Peyer's patch (tissue), 4 donors: ENCODE measurements around the gene SPPL3. TPM values are rescaled to one million over a fixed set of nuclear protein-coding genes. Genes with fewer than 3 reads are reported as not detected.

ENCODE experiments used
- DNase-seq, 3 donors: peaks; one replicate each; pipeline ENCODE4 v3.0.0-alpha.2; 2017 to 2019
- H3K27ac ChIP-seq, 4 donors: fragments of 200-600 bp; sonication (generic); one replicate each; pipeline ENCODE4 v1.5.1; 2016 to 2019
- H3K27me3 ChIP-seq, 2 donors: fragments of 200-600 bp; sonication (generic); one replicate each; pipeline ENCODE4 v1.5.1; 2019
- H3K36me3 ChIP-seq, 3 donors: fragments of 200-600 bp; sonication (generic); one replicate each; pipeline ENCODE4 v1.5.1; 2016 to 2019
- H3K4me1 ChIP-seq, 4 donors: fragments of 200-600 bp; sonication (generic); one replicate each; pipeline ENCODE4 v1.5.1; 2016 to 2019
- H3K4me3 ChIP-seq, 4 donors: fragments of 200-600 bp; sonication (generic); 1 replicate in 3 of 4; 2 replicates in 1 of 4; pipeline ENCODE4 v1.5.1; 2016 to 2019; ENCODE audit warnings: mild to moderate bottlenecking in 1 of 4
- H3K9me3 ChIP-seq, 4 donors: fragments of 200-600 bp; sonication (generic); one replicate each; pipeline ENCODE4 v1.5.1; 2016 to 2019; ENCODE audit warnings: mild to moderate bottlenecking in 1 of 4
- POLR2A ChIP-seq, 2 donors: fragments of 450-650 bp; IDR thresholded peaks; one replicate each; pipeline ENCODE4 v1.5.1; 2017; ENCODE audit warnings: antibody characterized with exemption in 2 of 2, mild to moderate bottlenecking in 2 of 2, moderate library complexity in 2 of 2
- total RNA-seq, 4 donors: library from RNA; depleted of rRNA; stranded (reverse); fragments of >200 nt; gene quantifications; one replicate each; pipeline ENCODE4 v1.1.0, GENCODE V29; 2016
- TF ChIP-seq, protein P1 (sequence below), 6 experiments: fragments of 450-650 bp in 4 of 6; fragments of 200-600 bp in 2 of 6; sonication (generic) in 1 of 6; IDR thresholded peaks; one replicate each; pipeline ENCODE4 v1.5.1; 2017 to 2019; ENCODE audit warnings: antibody characterized with exemption in 6 of 6, mild to moderate bottlenecking in 3 of 6, moderate library complexity in 1 of 6

SPPL3 gene
- total RNA-seq, 4 donors from 2014 or later = 26.4 to 50.2 (median 34.9) TPM

DNA sequence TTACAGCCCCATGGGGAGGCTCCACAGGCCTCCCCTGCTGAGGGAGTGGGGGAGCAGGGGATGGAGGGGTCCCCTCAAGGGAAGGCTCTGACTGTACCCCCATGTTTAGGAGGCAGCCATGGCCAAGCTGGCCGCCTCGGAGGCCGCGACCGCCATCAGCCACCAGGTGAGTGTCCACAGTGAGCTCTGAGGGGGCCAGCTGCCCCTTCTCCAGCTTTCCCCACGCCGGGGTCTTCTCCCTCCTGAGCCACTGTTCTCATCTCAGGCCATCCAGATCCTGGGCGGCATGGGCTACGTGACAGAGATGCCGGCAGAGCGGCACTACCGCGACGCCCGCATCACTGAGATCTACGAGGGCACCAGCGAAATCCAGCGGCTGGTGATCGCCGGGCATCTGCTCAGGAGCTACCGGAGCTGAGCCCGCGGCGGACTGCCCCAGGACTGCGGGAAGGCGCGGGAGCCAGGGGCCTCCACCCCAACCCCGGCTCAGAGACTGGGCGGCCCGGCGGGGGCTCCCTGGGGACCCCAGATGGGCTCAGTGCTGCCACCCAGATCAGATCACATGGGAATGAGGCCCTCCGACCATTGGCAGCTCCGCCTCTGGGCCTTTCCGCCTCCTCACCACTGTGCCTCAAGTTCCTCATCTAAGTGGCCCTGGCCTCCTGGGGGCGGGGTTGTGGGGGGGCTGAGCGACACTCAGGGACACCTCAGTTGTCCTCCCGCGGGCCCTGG, 165.0 kb downstream of the SPPL3 start:
- no peaks in the 10 kb centered on the region for H3K9me3 ChIP-seq
- peaks cover 0 to 28% (median 0%) of the 10 kb centered on the region in 3 donors for H3K36me3 ChIP-seq
- H3K4me1 ChIP-seq = no peaks in the 10 kb centered on the region
- no peak for TF ChIP-seq POLR2A (IDR thresholded peaks at IDR 0.05)
- TF ChIP-seq, protein P1, sequence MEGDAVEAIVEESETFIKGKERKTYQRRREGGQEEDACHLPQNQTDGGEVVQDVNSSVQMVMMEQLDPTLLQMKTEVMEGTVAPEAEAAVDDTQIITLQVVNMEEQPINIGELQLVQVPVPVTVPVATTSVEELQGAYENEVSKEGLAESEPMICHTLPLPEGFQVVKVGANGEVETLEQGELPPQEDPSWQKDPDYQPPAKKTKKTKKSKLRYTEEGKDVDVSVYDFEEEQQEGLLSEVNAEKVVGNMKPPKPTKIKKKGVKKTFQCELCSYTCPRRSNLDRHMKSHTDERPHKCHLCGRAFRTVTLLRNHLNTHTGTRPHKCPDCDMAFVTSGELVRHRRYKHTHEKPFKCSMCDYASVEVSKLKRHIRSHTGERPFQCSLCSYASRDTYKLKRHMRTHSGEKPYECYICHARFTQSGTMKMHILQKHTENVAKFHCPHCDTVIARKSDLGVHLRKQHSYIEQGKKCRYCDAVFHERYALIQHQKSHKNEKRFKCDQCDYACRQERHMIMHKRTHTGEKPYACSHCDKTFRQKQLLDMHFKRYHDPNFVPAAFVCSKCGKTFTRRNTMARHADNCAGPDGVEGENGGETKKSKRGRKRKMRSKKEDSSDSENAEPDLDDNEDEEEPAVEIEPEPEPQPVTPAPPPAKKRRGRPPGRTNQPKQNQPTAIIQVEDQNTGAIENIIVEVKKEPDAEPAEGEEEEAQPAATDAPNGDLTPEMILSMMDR (IDR thresholded peaks at IDR 0.05) = no peak
- no peak for DNase-seq
- no peaks in the 10 kb centered on the region for H3K27me3 ChIP-seq
- no peak overlapping the region for H3K27ac ChIP-seq
- H3K4me3 ChIP-seq = no peak overlapping the region

DNA sequence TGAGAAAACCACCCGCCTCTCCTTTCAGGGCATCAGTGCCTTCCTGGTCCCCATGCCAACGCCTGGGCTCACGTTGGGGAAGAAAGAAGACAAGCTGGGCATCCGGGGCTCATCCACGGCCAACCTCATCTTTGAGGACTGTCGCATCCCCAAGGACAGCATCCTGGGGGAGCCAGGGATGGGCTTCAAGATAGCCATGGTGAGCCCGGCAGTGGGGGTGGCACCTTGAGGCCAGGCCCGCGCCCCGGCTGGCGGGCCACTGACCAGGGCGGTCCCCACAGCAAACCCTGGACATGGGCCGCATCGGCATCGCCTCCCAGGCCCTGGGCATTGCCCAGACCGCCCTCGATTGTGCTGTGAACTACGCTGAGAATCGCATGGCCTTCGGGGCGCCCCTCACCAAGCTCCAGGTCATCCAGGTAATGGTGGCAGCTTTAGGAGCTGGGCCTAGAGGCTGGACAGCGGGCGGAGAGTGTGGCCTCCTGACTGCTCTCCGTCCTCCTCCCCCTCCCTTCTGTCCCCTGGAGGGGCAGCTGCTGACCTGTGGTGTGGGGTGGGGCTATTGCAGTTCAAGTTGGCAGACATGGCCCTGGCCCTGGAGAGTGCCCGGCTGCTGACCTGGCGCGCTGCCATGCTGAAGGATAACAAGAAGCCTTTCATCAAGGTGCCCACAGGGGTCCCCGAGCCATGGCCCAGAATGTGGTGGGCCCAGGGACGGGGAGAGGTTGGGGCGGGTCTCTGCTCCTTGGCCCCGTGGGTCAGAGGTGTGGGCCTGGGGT, 165.7 kb downstream of the SPPL3 start:
- H3K27ac ChIP-seq = no peak overlapping the region
- TF ChIP-seq, protein P1 (IDR thresholded peaks at IDR 0.05) = no peak
- TF ChIP-seq POLR2A (IDR thresholded peaks at IDR 0.05) = no peak
- peaks cover 0 to 28% (median 0%) of the 10 kb centered on the region in 3 donors for H3K36me3 ChIP-seq
- H3K4me3 ChIP-seq = no peak overlapping the region
- H3K9me3 ChIP-seq = no peaks in the 10 kb centered on the region
- DNase-seq = no peak
- H3K27me3 ChIP-seq = no peaks in the 10 kb centered on the region
- H3K4me1 ChIP-seq = no peaks in the 10 kb centered on the region

DNA sequence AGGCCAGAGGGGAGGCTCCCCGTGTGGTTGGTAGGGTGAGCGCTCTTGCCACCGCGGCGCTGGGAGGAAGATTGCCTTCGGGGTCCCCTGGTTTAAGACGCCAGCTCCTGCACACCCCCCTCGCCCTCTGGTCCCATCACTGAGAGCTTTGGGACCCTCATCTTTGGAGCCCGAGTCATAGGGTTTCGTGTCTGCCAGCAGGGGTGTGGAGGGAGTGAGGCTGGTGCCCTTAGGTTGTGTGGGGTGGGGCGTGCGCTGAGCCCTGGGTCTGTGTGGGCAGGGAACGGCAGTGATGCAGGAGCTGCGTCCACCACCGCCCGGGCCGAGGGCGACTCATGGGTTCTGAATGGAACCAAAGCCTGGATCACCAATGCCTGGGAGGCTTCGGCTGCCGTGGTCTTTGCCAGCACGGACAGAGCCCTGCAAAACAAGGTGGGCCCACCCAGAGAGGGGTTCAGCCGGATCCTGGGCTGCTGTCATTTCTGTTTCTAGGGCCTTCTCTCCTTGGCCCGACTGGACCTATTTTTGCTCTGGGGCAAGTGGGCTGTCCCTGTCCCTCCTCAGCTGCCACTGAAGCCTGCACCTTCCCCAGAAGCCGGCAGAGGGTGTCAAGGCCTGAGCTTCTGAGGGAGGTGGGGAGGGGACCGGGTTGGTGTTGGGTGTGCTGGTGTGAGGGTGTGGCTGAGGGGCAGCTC, 166.5 kb downstream of the SPPL3 start:
- Histone ChIP-seq H3K4me3 (no peak overlapping the region), H3K36me3 (peaks cover 0 to 28% (median 0%) of the 10 kb centered on the region in 3 donors), H3K27me3 (no peaks in the 10 kb centered on the region), H3K9me3 (no peaks in the 10 kb centered on the region), H3K27ac (no peak overlapping the region), H3K4me1 (no peaks in the 10 kb centered on the region)
- TF ChIP-seq, protein P1 (IDR thresholded peaks at IDR 0.05) = no peak
- TF ChIP-seq POLR2A (IDR thresholded peaks at IDR 0.05) = no peak
- peak in 1 of 3 donors; percentile 31 for DNase-seq

DNA sequence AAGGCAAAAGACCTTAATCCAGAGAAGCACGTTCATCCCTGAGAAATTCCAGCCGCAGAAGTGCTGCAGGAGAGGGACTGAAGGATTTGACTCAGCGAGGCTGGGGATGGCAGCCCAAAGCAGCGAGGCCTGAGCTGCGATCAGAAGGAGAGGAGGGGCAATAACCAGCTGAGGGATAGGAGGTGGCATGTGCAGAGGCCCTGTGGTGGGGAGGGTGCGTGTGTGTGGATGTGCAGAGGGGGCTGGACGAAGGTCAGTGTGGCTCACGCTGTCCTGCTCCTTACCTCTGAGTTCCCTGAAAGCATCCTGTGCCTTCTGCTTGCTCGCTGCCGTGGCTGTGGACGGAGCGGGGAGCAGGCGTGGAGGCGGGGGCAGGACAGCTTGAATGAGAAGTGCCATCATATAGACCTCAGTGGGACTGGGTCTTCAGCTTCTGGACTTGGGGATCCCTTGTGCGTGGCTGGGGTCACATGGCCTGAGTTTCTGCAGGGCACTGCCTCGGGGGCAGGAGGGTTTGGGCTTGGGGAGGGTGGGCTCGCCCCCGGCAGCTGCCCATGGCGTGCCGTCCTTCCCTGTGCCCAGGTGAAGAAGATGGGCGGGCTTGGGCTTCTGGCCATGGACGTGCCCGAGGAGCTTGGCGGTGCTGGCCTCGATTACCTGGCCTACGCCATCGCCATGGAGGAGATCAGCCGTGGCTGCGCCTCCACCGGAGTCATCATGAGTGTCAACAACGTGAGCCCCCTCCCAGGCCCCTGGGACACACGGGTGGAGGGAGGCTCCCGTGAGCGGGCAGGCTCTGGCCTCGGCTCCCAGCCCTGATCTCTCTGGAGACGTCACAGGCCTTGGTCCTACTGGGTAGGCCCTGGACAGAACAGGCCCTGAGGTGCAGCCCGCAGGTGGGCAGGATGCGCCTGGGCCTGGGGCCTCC, 167.5 kb downstream of the SPPL3 start:
- DNase-seq = peak in 1 of 3 donors; percentile 39

More for the DNA sequence above, 167.5 kb downstream of the SPPL3 start:
- Histone ChIP-seq H3K27me3 (no peaks in the 10 kb centered on the region), H3K27ac (no peak overlapping the region), H3K4me3 (no peak overlapping the region), H3K36me3 (peaks cover 0 to 28% (median 0%) of the 10 kb centered on the region in 3 donors), H3K9me3 (no peaks in the 10 kb centered on the region), H3K4me1 (no peaks in the 10 kb centered on the region)
- TF ChIP-seq POLR2A (IDR thresholded peaks at IDR 0.05) = no peak
- TF ChIP-seq, protein P1 (IDR thresholded peaks at IDR 0.05) = no peak
